GM13976 (cell line): Measurements from ENCODE around the gene DENND5A.
A peak's percentile ranks its signal among the peaks of the same experiment; 100 is the strongest.
"Not testable (repeated sequence)": the region's sequence is repeated elsewhere in the genome, so short reads cannot be mapped to it uniquely, and the experiment has no call there.

ENCODE experiments used
- DNase-seq: peaks from one replicate; pipeline ENCODE4 v3.0.0; 2012; ENCODE audit warnings: low spot score
- in situ Hi-C: fragments of 300-500 bp; cut with MboI; formaldehyde crosslinking; loops from one replicate; pipeline ENCODE4 v1.12.0; 2022; ENCODE audit warnings: low sequenced_read_pairs, mixed read lengths, inconsistent platforms; ENCODE audit not compliant: unreplicated experiment
- TF ChIP-seq, protein P1 (sequence below): IDR thresholded peaks from 2 replicates; pipeline ENCODE4 v1.5.1; 2012; ENCODE audit warnings: borderline replicate concordance, mild to moderate bottlenecking; ENCODE audit not compliant: insufficient read depth; ENCODE audit errors: extremely low read depth, missing control alignments, control extremely low read depth

The DENND5A gene

DNA sequence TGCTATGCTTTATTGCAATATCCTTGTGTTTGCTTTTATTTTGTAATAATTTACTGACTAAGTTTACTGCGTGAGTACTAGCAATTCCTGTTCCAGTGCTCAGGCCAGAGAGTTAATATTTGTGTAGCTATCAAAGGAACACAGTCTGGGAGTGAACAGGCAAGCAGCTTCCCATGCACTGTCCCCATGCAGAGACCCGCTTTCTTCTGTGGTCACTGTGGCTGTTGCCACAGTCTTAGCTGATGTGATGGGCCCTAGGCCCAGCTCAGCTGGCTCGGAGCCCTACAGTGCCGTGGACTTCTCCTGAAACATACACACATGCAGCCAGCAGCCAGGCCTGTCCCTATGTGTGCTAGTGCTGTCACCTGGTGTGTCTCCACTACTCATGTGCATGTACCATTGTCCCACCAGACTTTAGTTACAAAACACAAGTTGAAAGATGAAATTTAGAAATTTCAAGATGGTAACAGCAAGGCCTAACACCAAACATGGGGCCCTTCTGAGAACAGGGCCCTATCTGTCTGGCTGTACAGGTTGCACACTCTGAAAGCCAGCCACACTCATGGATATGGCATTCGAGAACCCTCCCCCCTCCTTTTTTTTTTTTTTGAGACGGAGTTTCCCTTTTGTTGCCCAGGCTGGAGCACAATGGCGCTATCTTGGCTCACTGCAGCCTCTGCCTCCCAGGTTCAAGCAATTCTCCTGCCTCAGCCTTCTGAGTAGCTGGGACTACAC is 161.4 kb downstream of the DENND5A start:
- TF ChIP-seq, protein P1, sequence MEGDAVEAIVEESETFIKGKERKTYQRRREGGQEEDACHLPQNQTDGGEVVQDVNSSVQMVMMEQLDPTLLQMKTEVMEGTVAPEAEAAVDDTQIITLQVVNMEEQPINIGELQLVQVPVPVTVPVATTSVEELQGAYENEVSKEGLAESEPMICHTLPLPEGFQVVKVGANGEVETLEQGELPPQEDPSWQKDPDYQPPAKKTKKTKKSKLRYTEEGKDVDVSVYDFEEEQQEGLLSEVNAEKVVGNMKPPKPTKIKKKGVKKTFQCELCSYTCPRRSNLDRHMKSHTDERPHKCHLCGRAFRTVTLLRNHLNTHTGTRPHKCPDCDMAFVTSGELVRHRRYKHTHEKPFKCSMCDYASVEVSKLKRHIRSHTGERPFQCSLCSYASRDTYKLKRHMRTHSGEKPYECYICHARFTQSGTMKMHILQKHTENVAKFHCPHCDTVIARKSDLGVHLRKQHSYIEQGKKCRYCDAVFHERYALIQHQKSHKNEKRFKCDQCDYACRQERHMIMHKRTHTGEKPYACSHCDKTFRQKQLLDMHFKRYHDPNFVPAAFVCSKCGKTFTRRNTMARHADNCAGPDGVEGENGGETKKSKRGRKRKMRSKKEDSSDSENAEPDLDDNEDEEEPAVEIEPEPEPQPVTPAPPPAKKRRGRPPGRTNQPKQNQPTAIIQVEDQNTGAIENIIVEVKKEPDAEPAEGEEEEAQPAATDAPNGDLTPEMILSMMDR: no peak
- no peak for DNase-seq
- in situ Hi-C loops: no loop called here

DNA sequence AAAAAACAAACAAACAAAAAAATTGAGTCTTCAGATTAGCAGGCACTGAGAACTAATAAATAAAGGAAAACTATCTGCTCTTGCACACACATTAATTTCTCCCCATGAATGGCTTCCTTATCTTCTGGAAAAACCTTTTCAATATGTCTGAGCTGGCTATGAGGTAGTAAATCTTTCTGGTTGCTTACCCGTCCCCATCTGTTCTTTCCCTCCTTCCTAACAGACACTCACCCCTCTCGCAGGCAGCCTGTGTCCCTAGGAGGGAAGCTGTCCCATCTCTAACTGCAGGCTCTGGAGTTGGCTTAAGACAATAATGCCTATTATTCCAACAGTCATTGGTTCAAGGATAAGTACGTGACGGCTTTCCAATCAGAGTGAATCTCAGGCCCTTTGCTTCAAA is 165.5 kb downstream of the DENND5A start:
- in situ Hi-C loops: no loop called here
- TF ChIP-seq, protein P1: no peak
- no peak for DNase-seq

DNA sequence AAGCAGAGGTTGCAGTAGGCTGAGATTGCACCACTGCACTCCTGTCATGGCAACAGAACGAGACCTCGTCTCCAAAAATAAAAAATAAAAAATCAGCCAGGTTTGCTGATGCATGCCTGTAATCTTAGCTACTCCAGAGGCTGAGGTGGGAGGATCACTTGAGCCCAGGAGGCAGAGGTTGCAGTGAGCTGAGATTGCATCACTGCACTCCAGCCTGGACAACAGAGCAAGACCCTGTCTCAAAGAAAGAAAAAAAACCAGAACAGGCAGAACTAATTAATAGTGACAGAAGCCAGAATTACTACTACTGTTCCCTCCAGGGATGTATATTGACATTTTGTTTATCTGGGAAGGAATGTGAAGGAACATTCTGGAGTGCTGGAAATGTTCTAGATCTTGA is 166.7 kb downstream of the DENND5A start:
- in situ Hi-C loops, DNase-seq: not testable (repeated sequence)

DNA sequence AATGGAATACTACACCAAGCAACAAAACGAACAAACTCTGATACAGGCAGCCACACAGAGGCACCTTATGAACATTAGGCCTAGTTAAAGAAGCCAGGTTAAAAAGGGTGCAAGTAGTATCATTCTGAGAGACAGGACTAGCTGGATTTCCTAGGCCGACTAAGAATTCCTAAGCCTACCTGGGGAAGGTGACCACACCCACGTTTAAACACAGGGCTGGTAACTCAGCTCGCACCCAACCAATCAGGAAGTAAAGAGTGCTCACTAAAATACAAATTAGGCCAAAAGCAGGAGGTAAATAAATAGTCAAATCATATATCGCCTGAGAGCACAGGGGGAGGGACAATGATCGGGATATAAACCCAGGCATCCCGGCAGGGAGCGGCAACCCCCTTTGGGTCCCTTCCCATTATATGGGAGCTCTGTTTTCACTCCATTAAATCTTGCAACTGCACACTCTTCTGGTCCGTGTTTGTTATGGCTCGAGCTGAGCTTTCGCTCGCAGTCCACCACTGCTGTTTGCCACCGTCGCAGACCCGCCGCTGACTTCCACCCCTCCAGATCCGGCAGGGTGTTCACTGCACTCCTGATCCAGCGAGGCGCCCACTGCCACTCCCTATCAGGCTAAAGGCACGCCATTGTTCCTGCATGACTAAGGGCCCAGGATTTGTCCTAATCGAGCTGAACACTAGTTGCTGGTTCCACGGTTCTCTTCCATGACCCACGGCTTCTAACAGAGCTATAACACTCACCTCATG is 167.8 kb downstream of the DENND5A start:
- in situ Hi-C loops, DNase-seq: not testable (repeated sequence)

- DNase-seq: no peak
- in situ Hi-C loops: no loop called here
- TF ChIP-seq, protein P1: no peak
Measured at GRCh38 chr11:9096427-9096826, 168.7 kb downstream of the DENND5A start.

GRCh38 chr11:9095421-9095820 is 169.7 kb downstream of the DENND5A start:
- TF ChIP-seq, protein P1: peak; percentile 30
- in situ Hi-C loops: no loop called here
- no peak for DNase-seq

- DNase-seq: no peak
- TF ChIP-seq, protein P1: no peak
- in situ Hi-C loops: no loop called here
Measured at GRCh38 chr11:9094420-9094819, 170.7 kb downstream of the DENND5A start.
